IPS-15b (cell line): ENCODE measurements around the gene RIC8A.

ENCODE experiments used
- H3K27me3 ChIP-seq: one replicate; pipeline ENCODE4 v1.6.1; 2013; ENCODE audit warnings: low read length; ENCODE audit not compliant: control insufficient read depth, insufficient read depth
- H3K36me3 ChIP-seq: one replicate; pipeline ENCODE4 v1.6.1; 2013; ENCODE audit warnings: low read length; ENCODE audit not compliant: control insufficient read depth, insufficient read depth
- H3K4me1 ChIP-seq: one replicate; pipeline ENCODE4 v1.6.1; 2013; ENCODE audit warnings: mild to moderate bottlenecking, low read length; ENCODE audit not compliant: control insufficient read depth, insufficient read depth
- H3K4me3 ChIP-seq: one replicate; pipeline ENCODE4 v1.5.1; 2013; ENCODE audit warnings: low read depth, low read length
- H3K9ac ChIP-seq: one replicate; pipeline ENCODE4 v1.6.1; 2013; ENCODE audit warnings: low read depth, mild to moderate bottlenecking, low read length
- H3K9me3 ChIP-seq: one replicate; pipeline ENCODE4 v1.6.1; 2013; ENCODE audit warnings: mild to moderate bottlenecking, low read length; ENCODE audit not compliant: control insufficient read depth, insufficient read depth

Gene RIC8A

DNA sequence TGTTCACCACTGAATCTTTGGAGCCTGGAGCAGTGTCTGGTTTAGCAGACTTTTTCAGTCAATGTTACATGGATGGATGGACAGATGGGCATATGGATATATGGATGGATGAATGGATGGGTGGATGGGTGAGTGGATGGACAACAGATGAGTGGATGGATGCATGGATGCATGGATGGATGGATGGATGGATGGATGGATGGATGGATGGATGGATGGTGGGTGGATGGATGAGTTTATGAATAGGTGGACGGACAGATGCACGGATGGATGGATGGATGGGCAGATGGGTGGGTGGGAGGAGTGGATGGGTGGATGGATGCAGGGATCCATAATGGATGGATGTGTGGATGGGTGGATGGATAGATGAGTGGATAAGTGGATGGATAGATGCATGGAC is 48.3 kb downstream of the RIC8A start:
- peaks cover 30% of the 10 kb centered on the region for H3K36me3 ChIP-seq

DNA sequence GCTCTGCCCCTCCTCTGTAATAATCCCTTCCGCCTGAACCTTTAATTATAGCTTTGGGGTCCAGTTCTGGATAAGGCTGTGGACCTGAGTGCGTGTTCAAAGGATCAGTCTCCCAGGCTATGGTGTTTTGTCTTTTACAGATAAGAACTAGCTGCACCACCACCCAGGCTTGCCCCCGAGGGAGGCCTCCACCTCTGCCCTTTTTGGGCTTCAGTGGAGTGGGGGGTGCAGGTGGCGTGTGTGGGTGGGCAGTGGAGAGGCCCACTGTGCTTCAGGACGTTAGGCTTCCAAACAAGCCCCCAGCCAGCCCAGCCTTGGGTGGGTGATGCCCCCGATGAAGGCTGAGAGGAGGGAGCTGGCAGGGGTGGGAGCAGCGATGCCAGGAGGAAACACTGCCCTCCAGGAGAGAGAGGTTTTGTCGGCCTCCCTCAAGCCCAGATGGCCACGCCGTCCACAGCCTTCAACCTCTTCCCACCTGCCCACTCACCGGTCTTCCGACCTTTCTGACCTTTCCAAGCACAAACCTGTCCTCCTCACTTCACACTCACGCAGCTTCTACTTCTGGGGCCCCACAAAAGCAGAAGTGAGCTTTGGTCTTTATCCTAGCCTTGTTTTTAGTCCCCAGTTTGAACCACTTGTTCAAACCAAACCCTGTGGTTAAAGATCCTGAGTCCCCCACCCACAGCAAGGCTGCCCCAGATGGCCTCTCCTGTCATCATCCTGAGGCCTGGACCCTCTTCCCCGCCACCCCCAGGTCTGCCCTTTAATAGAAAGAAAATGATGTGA is 49.6 kb downstream of the RIC8A start:
- Histone ChIP-seq H3K4me3 (no peak overlapping the region), H3K9ac (no peak overlapping the region), H3K4me1 (no peaks in the 10 kb centered on the region), H3K36me3 (peaks cover 17% of the 10 kb centered on the region), H3K27me3 (no peaks in the 10 kb centered on the region), H3K9me3 (no peaks in the 10 kb centered on the region)

More for the DNA sequence above, 48.3 kb downstream of the RIC8A start:
- no peaks in the 10 kb centered on the region for H3K9me3 ChIP-seq
- H3K4me1 ChIP-seq: no peaks in the 10 kb centered on the region
- no peaks in the 10 kb centered on the region for H3K27me3 ChIP-seq
- H3K9ac ChIP-seq: no peak overlapping the region
- H3K4me3 ChIP-seq: no peak overlapping the region

DNA sequence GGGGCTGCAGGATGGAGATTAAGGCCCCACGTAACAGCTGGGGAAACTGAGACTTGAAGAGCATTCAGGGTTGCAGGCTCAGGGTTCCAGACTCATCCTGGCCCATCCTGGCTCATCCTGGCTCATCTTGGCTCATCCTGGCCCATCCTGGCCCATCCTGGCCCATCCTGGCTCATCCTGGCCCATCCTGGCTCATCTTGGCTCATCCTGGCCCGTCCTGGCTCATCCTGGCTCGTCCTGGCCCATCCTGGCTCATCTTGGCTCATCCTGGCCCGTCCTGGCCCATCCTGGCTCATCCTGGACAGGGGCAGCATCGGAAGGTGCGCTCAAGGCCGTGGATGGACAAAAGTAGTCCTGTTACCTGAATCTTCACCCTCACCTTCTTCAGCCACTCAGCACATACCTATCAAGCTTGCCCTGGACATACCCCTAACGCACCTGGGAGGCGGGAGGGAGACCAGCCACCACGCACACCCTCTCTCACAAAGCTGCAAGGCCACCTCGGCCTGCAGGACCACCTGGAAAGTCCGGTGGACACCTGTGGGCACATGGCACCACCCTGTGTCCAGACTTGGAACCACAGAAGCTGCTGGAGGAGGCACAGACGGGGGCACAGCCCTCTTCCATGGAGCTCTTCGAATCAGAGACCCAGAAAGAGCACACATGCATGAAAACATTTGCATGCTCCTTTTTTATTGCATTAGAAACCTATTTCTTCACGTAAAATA is 50.4 kb downstream of the RIC8A start:
- Histone ChIP-seq H3K4me1 (no peaks in the 10 kb centered on the region), H3K36me3 (peaks cover 9% of the 10 kb centered on the region), H3K4me3 (no peak overlapping the region), H3K27me3 (no peaks in the 10 kb centered on the region), H3K9ac (no peak overlapping the region), H3K9me3 (no peaks in the 10 kb centered on the region)

DNA sequence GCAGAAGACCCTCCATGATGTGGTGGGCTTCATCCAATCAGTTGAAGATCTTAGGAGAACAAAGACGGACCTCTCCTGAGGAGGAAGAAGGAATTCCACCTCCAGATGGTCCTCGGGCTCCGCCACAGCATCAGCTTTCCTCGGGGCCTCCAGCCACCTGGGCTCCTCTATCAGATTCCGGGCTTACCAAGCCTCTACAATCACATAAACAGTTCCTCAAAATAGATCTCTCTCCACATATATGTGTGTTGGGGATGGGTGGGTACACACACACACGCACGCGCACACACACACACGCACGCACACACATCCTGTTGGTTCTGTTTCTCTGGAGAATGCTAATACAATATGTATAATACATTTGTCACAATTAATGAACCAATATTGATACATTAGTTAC is 51.9 kb downstream of the RIC8A start:
- no peaks in the 10 kb centered on the region for H3K9me3 ChIP-seq
- H3K36me3 ChIP-seq: no peaks in the 10 kb centered on the region
- no peaks in the 10 kb centered on the region for H3K4me1 ChIP-seq
- no peak overlapping the region for H3K9ac ChIP-seq
- H3K27me3 ChIP-seq: no peaks in the 10 kb centered on the region
- H3K4me3 ChIP-seq: no peak overlapping the region

GRCh38 chr11:261624-262023 is 54.1 kb downstream of the RIC8A start:
- Histone ChIP-seq H3K27me3 (no peaks in the 10 kb centered on the region), H3K36me3 (no peaks in the 10 kb centered on the region), H3K9ac (no peak overlapping the region), H3K9me3 (no peaks in the 10 kb centered on the region), H3K4me3 (no peak overlapping the region), H3K4me1 (peaks cover under 1% of the 10 kb centered on the region)
